Liver (tissue), 3 donors: ENCODE data around the gene TMTC1.

Experiments used
- CTCF ChIP-seq: fragments of 150-350 bp; IDR thresholded peaks from 2 replicates; pipeline ENCODE4 v1.5.1; 2017; ENCODE audit warnings: improper control_type of control experiment, low read depth, low read length; ENCODE audit not compliant: missing input control
- EGR1 ChIP-seq, 2 donors: IDR thresholded peaks; 2 replicates each; pipeline ENCODE4 v1.6.1; 2016 to 2018; ENCODE audit warnings: antibody characterized with exemption in 2 of 2, low read depth in 2 of 2
- FOXA1 ChIP-seq: IDR thresholded peaks from 2 replicates; pipeline ENCODE4 v1.6.1; 2016; ENCODE audit warnings: antibody characterized with exemption
- GABPA ChIP-seq, 2 donors: IDR thresholded peaks in 1 of 2; conservative IDR thresholded peaks in 1 of 2; 2 replicates each; pipeline ENCODE4 v1.6.1; 2016; ENCODE audit warnings: antibody characterized with exemption in 2 of 2, mild to moderate bottlenecking in 1 of 2, moderate library complexity in 1 of 2
- JUND ChIP-seq, 2 donors: IDR thresholded peaks; 2 replicates each; pipeline ENCODE4 v1.6.1; 2016; ENCODE audit warnings: antibody characterized with exemption in 2 of 2
- MAX ChIP-seq: IDR thresholded peaks from 2 replicates; pipeline ENCODE4 v1.6.1; 2016; ENCODE audit warnings: antibody characterized with exemption
- RAD21 ChIP-seq, 2 donors: IDR thresholded peaks; 2 replicates each; pipeline ENCODE4 v1.6.1; 2016; ENCODE audit warnings: antibody characterized with exemption in 2 of 2, mild to moderate bottlenecking in 2 of 2
- SP1 ChIP-seq: IDR thresholded peaks from 2 replicates; pipeline ENCODE4 v1.6.1; 2018; ENCODE audit warnings: antibody characterized with exemption, mild to moderate bottlenecking
- YY1 ChIP-seq: IDR thresholded peaks from 2 replicates; pipeline ENCODE4 v1.6.1; 2016; ENCODE audit warnings: antibody characterized with exemption, mild to moderate bottlenecking
- TF ChIP-seq, protein P1 (sequence below): IDR thresholded peaks from 2 replicates; pipeline ENCODE4 v1.6.1; 2016; ENCODE audit warnings: antibody characterized with exemption, mild to moderate bottlenecking
- TF ChIP-seq, protein P2 (sequence below): IDR thresholded peaks from 2 replicates; pipeline ENCODE4 v1.6.1; 2016; ENCODE audit warnings: antibody characterized with exemption
- donor health status: healthy.
- donor health status: healthy.

- TF ChIP-seq CTCF (no peak), SP1 (no peak), YY1 (no peak), FOXA1 (no peak), RAD21 (IDR thresholded peaks at IDR 0.05) (no peak), EGR1 (IDR thresholded peaks at IDR 0.05; ENCODE audit: low read depth in 2 of 2) (no peak), MAX (no peak), JUND (IDR thresholded peaks at IDR 0.05) (no peak), GABPA (IDR thresholded peaks at IDR 0.05 in 1 of 2, conservative IDR thresholded peaks at IDR 0.05 in 1 of 2) (no peak)
- TF ChIP-seq, protein P1, sequence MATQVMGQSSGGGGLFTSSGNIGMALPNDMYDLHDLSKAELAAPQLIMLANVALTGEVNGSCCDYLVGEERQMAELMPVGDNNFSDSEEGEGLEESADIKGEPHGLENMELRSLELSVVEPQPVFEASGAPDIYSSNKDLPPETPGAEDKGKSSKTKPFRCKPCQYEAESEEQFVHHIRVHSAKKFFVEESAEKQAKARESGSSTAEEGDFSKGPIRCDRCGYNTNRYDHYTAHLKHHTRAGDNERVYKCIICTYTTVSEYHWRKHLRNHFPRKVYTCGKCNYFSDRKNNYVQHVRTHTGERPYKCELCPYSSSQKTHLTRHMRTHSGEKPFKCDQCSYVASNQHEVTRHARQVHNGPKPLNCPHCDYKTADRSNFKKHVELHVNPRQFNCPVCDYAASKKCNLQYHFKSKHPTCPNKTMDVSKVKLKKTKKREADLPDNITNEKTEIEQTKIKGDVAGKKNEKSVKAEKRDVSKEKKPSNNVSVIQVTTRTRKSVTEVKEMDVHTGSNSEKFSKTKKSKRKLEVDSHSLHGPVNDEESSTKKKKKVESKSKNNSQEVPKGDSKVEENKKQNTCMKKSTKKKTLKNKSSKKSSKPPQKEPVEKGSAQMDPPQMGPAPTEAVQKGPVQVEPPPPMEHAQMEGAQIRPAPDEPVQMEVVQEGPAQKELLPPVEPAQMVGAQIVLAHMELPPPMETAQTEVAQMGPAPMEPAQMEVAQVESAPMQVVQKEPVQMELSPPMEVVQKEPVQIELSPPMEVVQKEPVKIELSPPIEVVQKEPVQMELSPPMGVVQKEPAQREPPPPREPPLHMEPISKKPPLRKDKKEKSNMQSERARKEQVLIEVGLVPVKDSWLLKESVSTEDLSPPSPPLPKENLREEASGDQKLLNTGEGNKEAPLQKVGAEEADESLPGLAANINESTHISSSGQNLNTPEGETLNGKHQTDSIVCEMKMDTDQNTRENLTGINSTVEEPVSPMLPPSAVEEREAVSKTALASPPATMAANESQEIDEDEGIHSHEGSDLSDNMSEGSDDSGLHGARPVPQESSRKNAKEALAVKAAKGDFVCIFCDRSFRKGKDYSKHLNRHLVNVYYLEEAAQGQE, result no peak
- TF ChIP-seq, protein P2, sequence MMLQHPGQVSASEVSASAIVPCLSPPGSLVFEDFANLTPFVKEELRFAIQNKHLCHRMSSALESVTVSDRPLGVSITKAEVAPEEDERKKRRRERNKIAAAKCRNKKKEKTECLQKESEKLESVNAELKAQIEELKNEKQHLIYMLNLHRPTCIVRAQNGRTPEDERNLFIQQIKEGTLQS, result no peak
Measured at GRCh38 chr12:29750928-29751220, 32.9 kb downstream of the TMTC1 start.
